Brain microvascular endothelial cell (primary cell): ENCODE measurements around the gene SUV39H2.

ENCODE experiments used
- DNase-seq: peaks from one replicate; pipeline ENCODE4 v3.0.0-alpha.2; 2020
- H3K27ac ChIP-seq: fragments of 250-450 bp; sonication (Bioruptor Pico); 2 replicates; pipeline ENCODE4 v1.5.1; 2020; ENCODE audit warnings: mild to moderate bottlenecking, moderate library complexity
- H3K27me3 ChIP-seq: fragments of 250-450 bp; sonication (Bioruptor Pico); replicated peaks from 2 replicates; pipeline ENCODE4 v1.5.1; 2020; ENCODE audit warnings: mild to moderate bottlenecking
- H3K36me3 ChIP-seq: fragments of 250-450 bp; sonication (Bioruptor Pico); replicated peaks from 2 replicates; pipeline ENCODE4 v1.5.1; 2020; ENCODE audit warnings: mild to moderate bottlenecking
- H3K4me3 ChIP-seq: 2 replicates; pipeline ENCODE4 v1.5.1; 2011; ENCODE audit warnings: low read depth, mild to moderate bottlenecking, control low read depth, low read length, moderate library complexity
- CTCF ChIP-seq: IDR thresholded peaks from 2 replicates; pipeline ENCODE4 v1.5.1; 2011; ENCODE audit warnings: low read depth, mild to moderate bottlenecking, moderate library complexity, low read length, control low read depth, inconsistent platforms; ENCODE audit errors: missing control alignments
- in situ Hi-C: cut with HindIII; loops from 2 replicates; pipeline ENCODE4 v1.10.0; 2017; ENCODE audit warnings: low sequenced_read_pairs, low pct_ligation_motif_present

SUV39H2 gene

GRCh38 chr10:14916600-14916999 lies 37.9 kb downstream of the SUV39H2 start:
- in situ Hi-C loops: no loop called here
- Histone ChIP-seq H3K27ac (no peak overlapping the region), H3K36me3 (peaks cover 57% of the 10 kb centered on the region), H3K27me3 (no peaks in the 10 kb centered on the region), H3K4me3 (no peak overlapping the region)
- TF ChIP-seq CTCF: no peak
- no peak for DNase-seq

GRCh38 chr10:14917827-14918226 lies 39.2 kb downstream of the SUV39H2 start:
- Histone ChIP-seq H3K4me3 (no peak overlapping the region), H3K27me3 (no peaks in the 10 kb centered on the region), H3K36me3 (peaks cover 56% of the 10 kb centered on the region), H3K27ac (no peak overlapping the region)
- no peak for DNase-seq
- TF ChIP-seq CTCF: no peak
- in situ Hi-C loops: no loop called here

GRCh38 chr10:14918964-14919363 lies 40.3 kb downstream of the SUV39H2 start:
- Histone ChIP-seq H3K36me3 (peaks cover 56% of the 10 kb centered on the region), H3K4me3 (no peak overlapping the region), H3K27me3 (no peaks in the 10 kb centered on the region), H3K27ac (no peak overlapping the region)
- in situ Hi-C loops: no loop called here
- TF ChIP-seq CTCF: no peak
- DNase-seq: no peak

- DNase-seq: no peak
- H3K27ac ChIP-seq: no peak overlapping the region
- no peak overlapping the region for H3K4me3 ChIP-seq
- in situ Hi-C loops: no loop called here
- peaks cover 55% of the 10 kb centered on the region for H3K36me3 ChIP-seq
- H3K27me3 ChIP-seq: no peaks in the 10 kb centered on the region
- TF ChIP-seq CTCF: no peak
These were observed 45.3 kb downstream of the SUV39H2 start for GRCh38 chr10:14924013-14924412.

- in situ Hi-C loops: no loop called here
- Histone ChIP-seq H3K27ac (no peak overlapping the region), H3K27me3 (no peaks in the 10 kb centered on the region), H3K36me3 (peaks cover 53% of the 10 kb centered on the region), H3K4me3 (no peak overlapping the region)
- TF ChIP-seq CTCF: no peak
- no peak for DNase-seq
These were observed 46.6 kb downstream of the SUV39H2 start for GRCh38 chr10:14925268-14925667.

- DNase-seq: no peak
- TF ChIP-seq CTCF: no peak
- H3K27ac ChIP-seq: no peak overlapping the region
- no peak overlapping the region for H3K4me3 ChIP-seq
- no peaks in the 10 kb centered on the region for H3K27me3 ChIP-seq
- in situ Hi-C loops: no loop called here
- peaks cover 54% of the 10 kb centered on the region for H3K36me3 ChIP-seq
These were observed 47.4 kb downstream of the SUV39H2 start for GRCh38 chr10:14926061-14926470.
